CD4-positive, alpha-beta T cell (primary cell): ENCODE results near the gene AXDND1. TPM values are rescaled to one million over a fixed set of nuclear protein-coding genes. Genes with fewer than 3 reads are reported as not detected.
"Not testable (repeated sequence)": the region's sequence is repeated elsewhere in the genome, so short reads cannot be mapped to it uniquely, and the experiment has no call there.

ENCODE experiments used
- ATAC-seq: fragments of 200-7000 bp; cut with Tn5 transposase; one replicate; pipeline ENCODE4 v1.10.0; 2022; ENCODE audit warnings: mild to moderate bottlenecking; ENCODE audit not compliant: poor library complexity
- CTCF ChIA-PET: fragments of 350-600 bp; sonication (Branson Sonifier 250); formaldehyde crosslinking; loops from one replicate; lab custom pipeline; 2021; ENCODE audit warnings: antibody characterized with exemption, inconsistent platforms; lab: Charles Lee
- POLR2A ChIA-PET: fragments of 350-600 bp; sonication (Branson Sonifier 250); formaldehyde crosslinking; loops from one replicate; lab custom pipeline; 2021; ENCODE audit warnings: antibody characterized with exemption, inconsistent platforms; lab: Charles Lee
- DNase-seq, 14 experiments: peaks; one replicate each; pipeline ENCODE4 v3.0.0-alpha.2; 2013 to 2020; ENCODE audit warnings: mixed read lengths in 2 of 14
- H3K27ac ChIP-seq, 2 donors: one replicate each; pipeline versions ENCODE4 v1.5.1 to v1.7.0; 2013; ENCODE audit warnings: low read length in 2 of 2, low read depth in 1 of 2, mild to moderate bottlenecking in 1 of 2
- H3K27me3 ChIP-seq, 2 experiments: 1 replicate in 1 of 2; 2 replicates in 1 of 2; pipeline versions ENCODE4 v1.6.1 to v1.7.0; 2013; ENCODE audit warnings: low read length in 2 of 2, control low read depth in 1 of 2, mild to moderate bottlenecking in 1 of 2, moderate library complexity in 1 of 2; ENCODE audit not compliant: insufficient read depth in 2 of 2, control insufficient read depth in 1 of 2
- H3K36me3 ChIP-seq: one replicate; pipeline ENCODE4 v1.6.1; 2013; ENCODE audit warnings: low read length, control low read depth; ENCODE audit not compliant: insufficient read depth
- H3K4me1 ChIP-seq: one replicate; pipeline ENCODE4 v1.6.1; 2013; ENCODE audit warnings: low read length, control low read depth; ENCODE audit not compliant: insufficient read depth
- H3K4me3 ChIP-seq: one replicate; pipeline ENCODE4 v1.5.1; 2013; ENCODE audit warnings: mild to moderate bottlenecking, low read length, moderate library complexity
- H3K9me3 ChIP-seq, 2 experiments: 1 replicate in 1 of 2; 2 replicates in 1 of 2; pipeline versions ENCODE4 v1.6.1 to v1.7.0; 2013; ENCODE audit warnings: low read length in 2 of 2, mild to moderate bottlenecking in 2 of 2, control low read depth in 1 of 2, moderate library complexity in 1 of 2; ENCODE audit not compliant: control insufficient read depth in 1 of 2, insufficient read depth in 1 of 2
- H3K27ac Mint-ChIP-seq: one replicate; pipeline ENCODE4 v1.8.0; 2020; ENCODE audit warnings: mixed read lengths
- H3K27me3 Mint-ChIP-seq: one replicate; pipeline ENCODE4 v1.8.0; 2021; ENCODE audit warnings: mixed read lengths
- H3K36me3 Mint-ChIP-seq: one replicate; pipeline ENCODE4 v1.8.0; 2021; ENCODE audit warnings: low read depth, mixed read lengths
- H3K4me1 Mint-ChIP-seq: one replicate; pipeline ENCODE4 v1.8.0; 2021; ENCODE audit warnings: low read depth, mixed read lengths
- H3K4me3 Mint-ChIP-seq: one replicate; pipeline ENCODE4 v1.8.0; 2020; ENCODE audit warnings: mild to moderate bottlenecking, mixed read lengths
- H3K9me3 Mint-ChIP-seq: one replicate; pipeline ENCODE4 v1.8.0; 2020; ENCODE audit warnings: mixed read lengths
- CTCF ChIP-seq: fragments of 200-600 bp; IDR thresholded peaks from one replicate; pipeline ENCODE4 v1.8.0; 2022; ENCODE audit warnings: antibody characterized with exemption, mild to moderate bottlenecking
- intact Hi-C, 2 experiments: fragments of 100-400 bp; cut with DNase I in 1 of 2; cut with micrococcal nuclease in 1 of 2; formaldehyde crosslinking; loops; one replicate each; pipeline versions ENCODE4 v1.15.1 to v1.9.0; 2023 to 2025; cut with DNase I, micrococcal nuclease
- total RNA-seq, 174 experiments: library from RNA in 2 of 174; stranded (reverse) in 2 of 174; gene quantifications; one replicate each; pipeline ENCODE4 v1.2.3 and lab custom pipeline; 2021 to 2026

The AXDND1 gene
- total RNA-seq, 2 experiments from 2014 or later = 1.1 TPM

GRCh38 chr1:179352236-179352635, 13.5 kb upstream of the AXDND1 start:
- Mint-ChIP-seq H3K36me3 (peaks cover 84% of the 10 kb centered on the region), H3K4me1 (no peaks in the 10 kb centered on the region), H3K27me3 (no peaks in the 10 kb centered on the region), H3K27ac (no peak overlapping the region), H3K4me3 (no peak overlapping the region), H3K9me3 (no peaks in the 10 kb centered on the region)
- no peak overlapping the region for H3K27ac ChIP-seq
- ChIA-PET POLR2A (no interaction called here), CTCF (interaction anchor here (1.3 kb wide), 1 partner anchor 13 kb away, joined by 3 read pairs; the partner anchor contains the start of gene AXDND1)
- no peak overlapping the region for H3K4me3 ChIP-seq
- H3K27me3 ChIP-seq = no peaks in the 10 kb centered on the region
- DNase-seq = no peak
- peaks cover 55% of the 10 kb centered on the region for H3K36me3 ChIP-seq
- no peaks in the 10 kb centered on the region for H3K4me1 ChIP-seq
- TF ChIP-seq CTCF = no peak
- H3K9me3 ChIP-seq = no peaks in the 10 kb centered on the region
- ATAC-seq = no peak
- intact Hi-C loops = no loop called here

GRCh38 chr1:179353546-179353945, 12.2 kb upstream of the AXDND1 start:
- no peak for ATAC-seq
- H3K27ac ChIP-seq = no peak overlapping the region
- no peak for DNase-seq
- no peaks in the 10 kb centered on the region for H3K4me1 ChIP-seq
- H3K4me3 ChIP-seq = no peak overlapping the region
- no peaks in the 10 kb centered on the region for H3K27me3 Mint-ChIP-seq
- no peaks in the 10 kb centered on the region for H3K9me3 Mint-ChIP-seq
- no peaks in the 10 kb centered on the region for H3K27me3 ChIP-seq
- no peak overlapping the region for H3K27ac Mint-ChIP-seq
- H3K9me3 ChIP-seq = no peaks in the 10 kb centered on the region
- H3K36me3 Mint-ChIP-seq = peaks cover 71% of the 10 kb centered on the region
- intact Hi-C loops = no loop called here
- CTCF ChIA-PET = no interaction called here
- no peaks in the 10 kb centered on the region for H3K4me1 Mint-ChIP-seq
- peaks cover 42% of the 10 kb centered on the region for H3K36me3 ChIP-seq
- no peak overlapping the region for H3K4me3 Mint-ChIP-seq
- no peak for TF ChIP-seq CTCF
- POLR2A ChIA-PET = interaction anchor here (0.6 kb wide), 1 partner anchor 16 kb away, joined by 3 read pairs; no protein-coding TSS in a partner anchor

GRCh38 chr1:179361631-179362030, 4.1 kb upstream of the AXDND1 start:
- H3K9me3 Mint-ChIP-seq, H3K27me3 Mint-ChIP-seq, H3K27me3 ChIP-seq, H3K36me3 ChIP-seq, H3K27ac Mint-ChIP-seq, H3K9me3 ChIP-seq, H3K4me3 ChIP-seq, DNase-seq, ATAC-seq, CTCF ChIA-PET, H3K36me3 Mint-ChIP-seq, H3K27ac ChIP-seq, H3K4me3 Mint-ChIP-seq: not testable (repeated sequence)
- peaks cover 14% of the 10 kb centered on the region for H3K4me1 ChIP-seq
- peaks cover 14% of the 10 kb centered on the region for H3K4me1 Mint-ChIP-seq
- intact Hi-C loops = loop anchor here in 1 of 2 experiments (5.0 to 10.0 kb wide), 3 partner anchors 129 to 793 kb away; partner anchors contain the start of gene QSOX1
- POLR2A ChIA-PET = interaction anchor here (1.0 kb wide), 1 partner anchor 68 kb away, joined by 3 read pairs; the partner anchor contains the start of gene SOAT1
